IPS-18c (cell line): Measurements from ENCODE around the gene DNAH9.

ENCODE experiments used
- H3K4me3 ChIP-seq: 2 replicates; pipeline ENCODE4 v1.7.0; 2013; ENCODE audit warnings: low read depth, mild to moderate bottlenecking, low read length, moderate library complexity; ENCODE audit not compliant: insufficient read depth
- H3K9me3 ChIP-seq: one replicate; pipeline ENCODE4 v1.6.1; 2013; ENCODE audit warnings: mild to moderate bottlenecking, low read length, moderate library complexity; ENCODE audit not compliant: control insufficient read depth, insufficient read depth

DNAH9 gene

DNA sequence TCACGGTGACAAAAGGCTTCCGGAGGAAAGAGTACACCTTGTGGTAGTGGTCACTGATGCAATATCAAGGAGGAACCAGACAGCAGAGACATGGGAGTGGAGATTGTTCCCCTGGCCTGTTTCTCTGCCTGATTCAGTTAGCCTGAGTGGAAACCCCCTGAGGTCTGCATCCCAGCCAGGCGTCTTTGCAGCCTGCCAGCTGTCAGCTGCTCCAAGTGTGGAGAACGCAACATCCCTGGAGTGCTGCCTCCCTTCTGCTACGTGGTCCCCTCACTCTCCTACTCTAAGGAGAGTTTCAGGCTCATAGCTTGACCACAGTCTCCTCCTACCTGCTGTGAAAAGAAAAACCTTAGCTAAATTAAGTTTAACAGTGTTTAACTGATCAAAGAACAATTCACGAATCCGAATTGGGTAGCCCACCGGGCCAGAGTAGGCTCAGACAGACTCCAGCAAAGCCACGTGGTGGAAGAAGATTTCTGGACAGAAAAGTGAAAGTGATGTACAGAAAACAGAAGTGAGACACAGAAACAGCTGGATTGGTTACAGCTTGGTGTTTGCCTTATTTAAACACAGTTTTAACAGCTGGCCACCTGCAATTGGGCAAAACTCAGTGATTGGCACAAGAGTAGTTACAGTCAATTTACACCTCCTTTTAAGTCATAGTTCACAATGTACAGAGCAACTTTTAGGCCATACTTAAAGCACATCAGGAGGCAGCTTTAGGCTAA lies 188.6 kb downstream of the DNAH9 start:
- H3K9me3 ChIP-seq: no peaks in the 10 kb centered on the region
- H3K4me3 ChIP-seq: no peak overlapping the region

DNA sequence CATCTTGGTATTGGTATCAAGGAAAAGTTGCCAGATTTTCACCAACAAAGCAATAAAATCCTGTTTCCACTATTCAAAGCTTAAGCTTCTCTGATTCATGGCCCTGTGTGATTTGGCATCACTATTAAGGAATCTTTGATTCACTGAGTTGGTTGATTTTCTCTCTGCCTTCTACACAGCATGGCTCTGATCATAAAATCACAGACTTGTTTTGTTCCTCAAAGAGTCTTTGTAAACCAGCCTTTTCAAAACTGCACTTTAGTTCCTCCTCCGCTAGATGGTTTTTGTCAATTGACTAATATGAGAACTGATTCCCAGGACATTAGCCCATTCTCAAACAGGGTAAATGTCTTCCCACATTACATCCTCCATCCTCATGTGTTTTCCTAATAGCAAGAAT lies 197.6 kb downstream of the DNAH9 start:
- no peaks in the 10 kb centered on the region for H3K9me3 ChIP-seq
- no peak overlapping the region for H3K4me3 ChIP-seq

DNA sequence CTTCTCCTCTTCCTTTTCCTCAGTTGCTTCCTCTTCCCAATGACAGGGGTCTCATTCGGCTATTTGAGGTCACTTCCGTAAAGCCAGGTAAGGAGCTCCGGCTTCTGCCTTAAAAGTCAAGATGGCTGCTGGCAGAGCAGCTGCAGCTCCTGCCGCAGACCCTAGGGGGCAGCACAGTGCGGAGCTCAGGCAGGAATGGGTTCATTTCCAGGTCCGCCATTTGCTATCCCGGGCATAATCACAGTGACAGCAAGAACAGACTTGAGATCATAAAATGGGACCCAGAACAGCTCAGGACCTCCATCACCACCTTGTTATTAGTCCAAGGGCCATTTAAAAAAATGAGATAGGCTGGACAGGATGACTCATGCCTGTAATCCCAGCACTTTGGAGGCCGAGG lies 199.5 kb downstream of the DNAH9 start:
- no peak overlapping the region for H3K4me3 ChIP-seq
- H3K9me3 ChIP-seq: no peaks in the 10 kb centered on the region

GRCh38 chr17:11803231-11803969 lies 205.1 kb downstream of the DNAH9 start:
- H3K9me3 ChIP-seq: no peaks in the 10 kb centered on the region
- no peak overlapping the region for H3K4me3 ChIP-seq

GRCh38 chr17:11805138-11805537 lies 206.9 kb downstream of the DNAH9 start:
- H3K9me3 ChIP-seq: no peaks in the 10 kb centered on the region
- H3K4me3 ChIP-seq: no peak overlapping the region

GRCh38 chr17:11805952-11806351 lies 207.7 kb downstream of the DNAH9 start:
- Histone ChIP-seq H3K9me3 (no peaks in the 10 kb centered on the region), H3K4me3 (no peak overlapping the region)

- H3K9me3 ChIP-seq: no peaks in the 10 kb centered on the region
Observed at GRCh38 chr17:11807606-11808005, 209.3 kb downstream of the DNAH9 start.

GRCh38 chr17:11813278-11813677 lies 215.0 kb downstream of the DNAH9 start:
- H3K4me3 ChIP-seq: no peak overlapping the region
- no peaks in the 10 kb centered on the region for H3K9me3 ChIP-seq

More at GRCh38 chr17:11807606-11808005, 209.3 kb downstream of the DNAH9 start:
- no peak overlapping the region for H3K4me3 ChIP-seq

DNA sequence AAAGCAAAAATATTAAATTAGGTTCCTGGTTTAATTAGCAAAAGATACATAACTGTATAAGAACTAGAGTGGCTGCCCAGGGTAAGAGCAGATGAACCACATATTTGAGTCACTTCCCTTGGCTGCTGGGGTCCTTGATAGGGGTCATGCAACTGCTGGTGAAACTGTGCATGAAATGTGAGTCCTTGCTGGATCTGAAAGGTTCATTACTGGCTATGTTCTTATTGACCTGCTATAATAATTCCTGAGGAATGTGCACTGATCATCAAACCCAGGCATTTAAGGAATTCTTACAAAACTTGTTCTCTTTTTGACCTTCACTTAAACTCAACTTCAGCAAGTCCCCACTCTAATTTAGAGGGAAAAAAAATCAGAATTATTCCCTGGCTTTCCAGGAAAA lies 215.6 kb downstream of the DNAH9 start:
- Histone ChIP-seq H3K9me3 (no peaks in the 10 kb centered on the region), H3K4me3 (no peak overlapping the region)

GRCh38 chr17:11814655-11815262 lies 216.5 kb downstream of the DNAH9 start:
- Histone ChIP-seq H3K4me3 (no peak overlapping the region), H3K9me3 (no peaks in the 10 kb centered on the region)

- no peaks in the 10 kb centered on the region for H3K9me3 ChIP-seq
Observed at GRCh38 chr17:11816409-11816808, 218.1 kb downstream of the DNAH9 start.

DNA sequence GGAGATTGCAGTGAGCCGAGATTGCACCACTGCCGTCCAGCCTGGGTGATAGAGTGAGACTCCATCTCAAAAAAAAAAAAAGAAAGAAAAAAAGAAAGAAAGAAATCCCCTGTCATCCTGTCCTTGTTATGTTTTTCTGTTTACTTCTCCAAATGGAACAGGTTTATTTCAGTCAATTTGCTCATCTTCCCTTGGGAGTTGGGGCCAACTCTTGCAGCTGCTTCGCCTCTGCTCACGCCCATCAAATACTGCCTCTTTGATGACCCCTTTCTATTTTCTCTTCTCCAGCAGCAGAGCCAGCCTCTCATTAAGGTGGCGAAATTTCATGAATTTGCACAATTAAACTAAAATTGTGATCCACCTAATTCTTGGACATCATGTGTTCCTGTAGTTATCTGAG lies 225.6 kb downstream of the DNAH9 start:
- no peak overlapping the region for H3K4me3 ChIP-seq
- H3K9me3 ChIP-seq: no peaks in the 10 kb centered on the region

More at GRCh38 chr17:11816409-11816808, 218.1 kb downstream of the DNAH9 start:
- H3K4me3 ChIP-seq: no peak overlapping the region

DNA sequence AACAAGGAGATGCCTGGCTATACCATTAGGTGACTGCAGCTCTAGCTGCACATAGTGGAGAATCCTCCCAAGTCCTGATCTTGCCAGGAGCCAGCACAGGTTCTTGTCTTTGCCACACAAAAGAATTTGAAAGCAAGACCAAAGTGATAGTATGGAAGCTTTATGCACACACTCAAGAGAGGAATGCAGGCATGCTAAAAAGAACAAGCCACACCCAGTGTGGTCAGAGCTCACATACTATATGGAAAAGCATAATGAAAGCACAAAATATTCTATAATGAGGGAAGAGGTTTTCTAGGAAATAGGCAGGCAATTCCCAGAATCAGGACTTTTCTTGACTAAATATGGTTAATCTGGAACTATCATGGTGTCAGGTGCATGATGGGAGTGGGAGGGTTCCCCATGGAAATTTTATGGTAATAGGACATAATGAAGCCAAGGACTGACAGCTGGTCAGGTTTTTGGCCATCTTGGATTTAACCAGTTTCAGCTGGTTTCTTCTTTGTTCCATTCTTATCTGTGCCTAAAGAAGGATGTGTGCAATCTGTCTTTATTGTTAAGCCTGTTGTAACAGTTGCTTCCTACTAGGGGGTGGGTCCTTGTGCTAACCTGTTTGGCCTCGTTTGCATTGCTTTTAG lies 227.4 kb downstream of the DNAH9 start:
- no peak overlapping the region for H3K4me3 ChIP-seq
- H3K9me3 ChIP-seq: no peaks in the 10 kb centered on the region

DNA sequence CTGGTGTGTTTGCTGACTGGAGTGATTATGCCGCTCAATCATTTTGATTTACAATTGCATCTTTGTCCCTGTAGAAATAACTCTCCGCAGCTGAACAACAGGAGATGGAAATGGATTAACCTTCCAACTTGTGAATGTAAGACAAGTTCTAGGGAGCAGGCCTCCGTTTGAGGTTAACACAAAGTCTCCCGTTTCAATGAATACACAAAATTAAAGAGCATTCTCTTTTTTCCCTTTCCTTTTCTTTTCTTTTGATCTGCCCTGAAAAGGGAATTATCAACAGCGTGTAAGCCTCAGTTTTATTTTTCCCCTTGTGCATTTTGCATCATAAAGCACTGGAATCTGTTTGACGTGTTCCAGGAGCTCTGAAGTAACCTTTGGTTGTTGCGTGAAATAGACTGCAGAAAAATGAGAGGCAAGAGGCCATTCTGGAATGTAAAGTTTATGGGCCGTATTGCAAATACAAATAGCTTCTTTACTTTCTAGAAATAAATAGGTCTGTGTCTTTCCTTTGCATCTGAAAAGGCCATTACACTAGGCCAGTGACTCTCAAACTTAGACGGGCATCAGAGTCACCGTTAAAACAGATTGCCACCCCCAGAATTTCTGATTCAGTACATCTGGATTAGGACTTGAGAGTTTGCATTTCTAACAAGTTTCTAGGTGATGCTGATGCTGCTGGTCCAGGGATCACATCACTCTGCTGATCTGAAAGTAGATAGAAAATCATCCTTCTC lies 234.3 kb downstream of the DNAH9 start:
- Histone ChIP-seq H3K4me3 (no peak overlapping the region), H3K9me3 (peaks cover 4% of the 10 kb centered on the region)

DNA sequence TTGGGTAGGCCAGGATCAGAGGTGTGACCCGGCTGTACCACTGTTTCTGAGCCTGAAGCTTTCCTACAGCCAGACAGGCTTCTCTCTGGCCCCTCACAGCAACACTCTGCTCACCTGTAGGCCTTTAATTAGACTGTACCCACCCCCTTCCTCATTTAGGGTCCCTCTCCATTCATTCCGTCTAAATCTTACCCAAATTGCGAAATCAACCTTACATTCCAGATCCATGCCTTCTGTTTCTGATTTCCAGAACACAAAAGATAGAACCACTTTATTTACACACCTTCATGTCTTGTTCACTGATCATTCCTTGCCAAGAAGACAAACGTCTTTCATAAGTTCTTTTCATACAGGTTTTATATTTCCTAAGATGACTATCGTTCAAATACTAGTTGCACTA lies 238.2 kb downstream of the DNAH9 start:
- no peak overlapping the region for H3K4me3 ChIP-seq
- peaks cover 6% of the 10 kb centered on the region for H3K9me3 ChIP-seq

- peaks cover 5% of the 10 kb centered on the region for H3K9me3 ChIP-seq
- H3K4me3 ChIP-seq: no peak overlapping the region
Observed at GRCh38 chr17:11840052-11840451, 241.8 kb downstream of the DNAH9 start.

DNA sequence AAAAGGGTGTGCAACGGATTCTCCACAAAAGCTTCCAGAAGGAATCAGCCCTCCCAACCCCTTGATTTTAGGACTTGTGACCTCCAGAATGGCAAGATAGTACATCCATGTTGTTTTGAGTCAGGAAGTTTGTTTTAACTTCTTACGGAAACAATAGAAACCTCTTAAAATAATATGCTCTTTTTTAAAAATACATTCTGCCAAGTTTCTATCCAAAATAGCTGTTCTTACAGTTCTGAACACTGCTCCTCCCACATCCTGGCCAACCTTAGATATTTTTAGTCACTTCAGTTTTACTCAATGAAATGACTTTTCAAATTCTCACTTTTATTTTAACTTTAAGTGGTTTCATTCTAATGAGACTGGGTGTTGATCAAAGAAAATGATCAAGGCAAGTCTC lies 242.6 kb downstream of the DNAH9 start:
- H3K9me3 ChIP-seq: peaks cover 5% of the 10 kb centered on the region
- H3K4me3 ChIP-seq: no peak overlapping the region
